ENCODE measurements around the gene PIGN. TPM values are rescaled to one million over a fixed set of nuclear protein-coding genes. Genes with fewer than 3 reads are reported as not detected.

PIGN gene
- total RNA-seq, 4 donors from 2014 or later = 10.5 to 32.4 (median 17.3) TPM

DNA sequence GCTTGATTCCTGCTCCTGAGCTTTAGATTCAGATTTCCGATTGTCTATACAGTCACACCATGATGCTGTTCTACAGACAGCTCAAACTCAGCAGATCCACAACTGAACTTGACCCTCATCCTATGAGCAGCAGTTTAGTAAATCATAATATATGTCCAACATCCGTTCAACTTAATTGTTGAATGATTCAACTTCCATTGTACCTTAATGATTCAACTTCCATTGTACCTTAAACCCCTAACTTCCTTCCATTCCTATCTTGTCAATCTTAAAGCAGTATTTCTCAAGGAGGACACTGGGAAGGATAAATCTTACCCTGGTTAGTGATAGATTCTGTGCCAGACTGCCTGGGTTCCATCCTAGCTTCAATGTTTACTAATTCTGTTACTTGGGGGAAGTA, 60.1 kb downstream of the PIGN start:
- Histone ChIP-seq H3K27ac (no peak overlapping the region), H3K9me3 (no peaks in the 10 kb centered on the region), H3K27me3 (no peaks in the 10 kb centered on the region), H3K4me1 (no peaks in the 10 kb centered on the region), H3K4me3 (no peak overlapping the region), H3K36me3 (peaks cover 0 to 13% of the 10 kb centered on the region in 2 donors)
- no peak for ATAC-seq
- TF ChIP-seq POLR2AphosphoS5 (IDR thresholded peaks at IDR 0.05) (no peak), POLR2A (IDR thresholded peaks at IDR 0.05) (no peak), EP300 (IDR thresholded peaks at IDR 0.05) (no peak)
- TF ChIP-seq, protein P1, sequence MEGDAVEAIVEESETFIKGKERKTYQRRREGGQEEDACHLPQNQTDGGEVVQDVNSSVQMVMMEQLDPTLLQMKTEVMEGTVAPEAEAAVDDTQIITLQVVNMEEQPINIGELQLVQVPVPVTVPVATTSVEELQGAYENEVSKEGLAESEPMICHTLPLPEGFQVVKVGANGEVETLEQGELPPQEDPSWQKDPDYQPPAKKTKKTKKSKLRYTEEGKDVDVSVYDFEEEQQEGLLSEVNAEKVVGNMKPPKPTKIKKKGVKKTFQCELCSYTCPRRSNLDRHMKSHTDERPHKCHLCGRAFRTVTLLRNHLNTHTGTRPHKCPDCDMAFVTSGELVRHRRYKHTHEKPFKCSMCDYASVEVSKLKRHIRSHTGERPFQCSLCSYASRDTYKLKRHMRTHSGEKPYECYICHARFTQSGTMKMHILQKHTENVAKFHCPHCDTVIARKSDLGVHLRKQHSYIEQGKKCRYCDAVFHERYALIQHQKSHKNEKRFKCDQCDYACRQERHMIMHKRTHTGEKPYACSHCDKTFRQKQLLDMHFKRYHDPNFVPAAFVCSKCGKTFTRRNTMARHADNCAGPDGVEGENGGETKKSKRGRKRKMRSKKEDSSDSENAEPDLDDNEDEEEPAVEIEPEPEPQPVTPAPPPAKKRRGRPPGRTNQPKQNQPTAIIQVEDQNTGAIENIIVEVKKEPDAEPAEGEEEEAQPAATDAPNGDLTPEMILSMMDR (IDR thresholded peaks at IDR 0.05) = no peak
- WGBS, 2 donors (ENCODE audit: low coverage in 1 of 2) = 63 to 100% methylated on average over 2 of the region's 2 CpGs

DNA sequence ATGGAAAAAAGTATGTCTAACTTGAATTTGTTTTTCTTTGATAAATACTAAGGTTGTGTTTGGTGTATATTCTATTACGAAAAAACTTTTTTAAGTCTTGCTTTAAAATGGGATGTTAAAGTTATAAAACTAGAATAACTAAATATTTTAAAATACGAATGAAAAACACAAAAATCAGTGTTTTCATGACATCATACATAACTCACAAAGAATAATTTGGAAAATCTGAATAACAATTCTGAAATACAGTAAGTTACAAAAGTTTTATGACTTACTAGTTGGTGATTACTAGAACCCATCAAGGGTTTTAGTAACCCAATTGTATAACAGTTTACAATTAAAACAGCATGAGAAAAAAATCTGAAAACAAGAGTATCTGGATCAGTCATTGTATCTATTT, 61.2 kb downstream of the PIGN start:
- Histone ChIP-seq H3K4me3 (no peak overlapping the region), H3K27ac (no peak overlapping the region), H3K9me3 (no peaks in the 10 kb centered on the region), H3K36me3 (peaks cover 0 to 13% of the 10 kb centered on the region in 2 donors), H3K27me3 (no peaks in the 10 kb centered on the region), H3K4me1 (no peaks in the 10 kb centered on the region)
- WGBS, 2 donors (ENCODE audit: low coverage in 1 of 2) = 76 to 89% methylated on average over 2 of the region's 2 CpGs
- TF ChIP-seq POLR2AphosphoS5 (IDR thresholded peaks at IDR 0.05) (no peak), EP300 (IDR thresholded peaks at IDR 0.05) (no peak)
- ATAC-seq = no peak

DNA sequence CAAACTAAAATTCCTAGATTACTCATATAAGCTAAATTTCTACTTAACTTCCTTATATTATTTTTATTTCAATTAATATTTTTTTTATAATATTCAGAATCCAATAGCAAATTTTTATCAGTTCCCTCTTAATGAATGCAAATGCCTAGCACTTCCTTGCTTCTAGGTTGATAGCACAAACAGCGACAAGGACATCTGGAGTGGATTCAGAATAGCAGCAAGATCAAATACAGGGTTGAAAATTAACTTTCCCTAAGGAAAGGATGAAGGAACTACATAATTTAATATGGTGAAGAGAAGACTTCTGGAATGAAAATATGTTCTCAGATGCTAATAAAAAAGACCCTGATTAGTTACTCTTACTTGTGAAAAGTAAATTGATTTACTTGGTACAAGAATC, 64.5 kb downstream of the PIGN start:
- TF ChIP-seq, protein P1 (IDR thresholded peaks at IDR 0.05) = no peak
- no peak for TF ChIP-seq POLR2AphosphoS5 (IDR thresholded peaks at IDR 0.05)
- TF ChIP-seq EP300 (IDR thresholded peaks at IDR 0.05) = no peak
- no peak for TF ChIP-seq POLR2A (IDR thresholded peaks at IDR 0.05)
- 93 to 100% methylated on average over 1 of the region's 1 CpG for WGBS, 2 donors (ENCODE audit: low coverage in 1 of 2)
- no peak for ATAC-seq

DNA sequence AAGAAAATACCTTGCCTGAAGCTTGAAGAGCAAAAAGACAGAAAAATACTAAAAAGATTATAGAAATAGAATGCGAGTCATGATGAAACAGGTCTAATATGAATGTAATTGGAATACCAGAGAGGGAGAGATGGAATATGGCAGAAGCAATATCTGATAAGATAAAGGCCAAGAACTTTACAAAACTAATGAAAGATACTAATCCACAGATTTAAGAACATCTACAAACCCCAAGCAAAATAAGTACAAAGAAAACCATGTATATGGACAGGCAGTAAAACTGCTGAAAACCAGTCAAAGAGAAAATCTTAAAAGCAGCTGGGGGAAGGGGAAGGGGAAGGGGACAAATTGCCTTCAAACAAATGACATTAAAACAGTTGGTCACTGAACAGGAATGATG, 67.0 kb downstream of the PIGN start:
- Histone ChIP-seq H3K4me1 (peaks cover 0 to 3% (median 0%) of the 10 kb centered on the region in 3 donors), H3K27me3 (no peaks in the 10 kb centered on the region), H3K9me3 (peaks cover 0 to 8% (median 0%) of the 10 kb centered on the region in 3 donors), H3K36me3 (peaks cover 0 to 10% of the 10 kb centered on the region in 2 donors), H3K4me3 (no peak overlapping the region), H3K27ac (no peak overlapping the region)
- WGBS, 2 donors (ENCODE audit: low coverage in 1 of 2) = 100% methylated on average over 1 of the region's 1 CpG
- ATAC-seq = no peak
- TF ChIP-seq EP300 (IDR thresholded peaks at IDR 0.05) (no peak), POLR2A (IDR thresholded peaks at IDR 0.05) (no peak), POLR2AphosphoS5 (IDR thresholded peaks at IDR 0.05) (no peak)
- TF ChIP-seq, protein P1 (IDR thresholded peaks at IDR 0.05) = no peak

More for the DNA sequence above, 64.5 kb downstream of the PIGN start:
- no peak overlapping the region for H3K27ac ChIP-seq
- H3K9me3 ChIP-seq = peaks cover 0 to 8% (median 0%) of the 10 kb centered on the region in 3 donors
- peaks cover 0 to 10% of the 10 kb centered on the region in 2 donors for H3K36me3 ChIP-seq
- H3K27me3 ChIP-seq = no peaks in the 10 kb centered on the region
- H3K4me3 ChIP-seq = no peak overlapping the region
- peaks cover 0 to 3% (median 0%) of the 10 kb centered on the region in 3 donors for H3K4me1 ChIP-seq

DNA sequence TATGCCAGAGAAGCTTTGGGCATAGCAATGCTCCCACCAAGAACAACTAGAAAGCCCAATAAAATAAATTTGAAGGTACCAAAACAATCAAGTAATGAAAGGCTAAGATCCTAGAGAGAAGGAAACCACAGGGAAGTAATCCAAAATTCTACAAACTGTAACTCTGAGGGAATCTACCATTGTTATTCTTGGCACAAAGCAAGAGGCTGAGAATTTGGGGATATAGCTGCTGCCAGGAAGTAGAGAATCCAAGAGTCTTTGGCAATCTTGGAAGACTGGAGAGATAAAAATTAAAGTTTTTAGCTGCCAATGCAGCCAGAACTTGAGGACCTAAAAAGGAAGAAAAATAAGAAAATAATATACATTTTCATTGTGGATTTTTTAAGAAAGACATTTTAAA, 68.5 kb downstream of the PIGN start:
- Histone ChIP-seq H3K27me3 (no peaks in the 10 kb centered on the region), H3K4me1 (peaks cover 0 to 3% (median 0%) of the 10 kb centered on the region in 3 donors), H3K9me3 (peaks cover 0 to 8% (median 0%) of the 10 kb centered on the region in 3 donors), H3K4me3 (no peak overlapping the region), H3K36me3 (peaks cover 0 to 17% of the 10 kb centered on the region in 2 donors), H3K27ac (no peak overlapping the region)
- TF ChIP-seq EP300 (IDR thresholded peaks at IDR 0.05) (no peak), POLR2A (IDR thresholded peaks at IDR 0.05) (no peak), POLR2AphosphoS5 (IDR thresholded peaks at IDR 0.05) (no peak)
- TF ChIP-seq, protein P1 (IDR thresholded peaks at IDR 0.05) = no peak
- ATAC-seq = no peak
